Fibroblast of pulmonary artery (primary cell): ENCODE data around the gene ZCCHC7.
A peak's percentile ranks its signal among the peaks of the same experiment; 100 is the strongest.

Source experiments
- DNase-seq: peaks from one replicate; pipeline ENCODE4 v3.0.0-alpha.2; 2010; ENCODE audit warnings: low read depth
- H3K4me3 ChIP-seq: replicated peaks from 2 replicates; pipeline ENCODE4 v1.5.1; 2011; ENCODE audit warnings: low read depth, mild to moderate bottlenecking, control low read depth, low read length, moderate library complexity
- CTCF ChIP-seq: IDR thresholded peaks from 2 replicates; pipeline ENCODE4 v1.5.1; 2011; ENCODE audit warnings: mild to moderate bottlenecking, control low read depth, low read length, inconsistent platforms; ENCODE audit errors: missing control alignments

ZCCHC7 gene

GRCh38 chr9:37325778-37326177 is 205.4 kb downstream of the ZCCHC7 start:
- no peak for TF ChIP-seq CTCF
- H3K4me3 ChIP-seq: no peak overlapping the region
- peak; percentile 50 for DNase-seq

DNA sequence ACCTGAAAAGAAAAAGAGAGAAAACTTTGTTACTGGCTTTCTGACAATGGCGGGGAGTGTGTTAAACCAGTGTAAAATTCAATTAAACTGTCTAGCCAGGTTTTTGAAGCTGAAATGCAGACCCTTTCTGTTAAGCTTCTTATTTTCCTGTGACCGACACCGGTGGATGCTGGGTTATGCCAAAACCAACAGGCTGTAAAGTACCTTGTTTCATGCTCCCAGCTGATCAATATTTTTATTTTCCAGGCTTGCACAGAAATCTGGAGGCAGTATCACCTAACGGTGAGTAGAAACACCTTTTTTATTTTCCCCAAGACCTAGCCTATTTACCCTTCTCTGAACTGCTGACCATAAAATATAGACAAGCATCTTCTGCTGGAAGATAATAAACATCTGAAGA is 207.2 kb downstream of the ZCCHC7 start:
- H3K4me3 ChIP-seq: no peak overlapping the region
- DNase-seq: no peak
- TF ChIP-seq CTCF: no peak

GRCh38 chr9:37328556-37329227 is 208.3 kb downstream of the ZCCHC7 start:
- no peak for DNase-seq
- TF ChIP-seq CTCF: no peak
- H3K4me3 ChIP-seq: no peak overlapping the region

- no peak overlapping the region for H3K4me3 ChIP-seq
- DNase-seq: peak; percentile 64
These were observed 209.2 kb downstream of the ZCCHC7 start for GRCh38 chr9:37329576-37329975.

DNA sequence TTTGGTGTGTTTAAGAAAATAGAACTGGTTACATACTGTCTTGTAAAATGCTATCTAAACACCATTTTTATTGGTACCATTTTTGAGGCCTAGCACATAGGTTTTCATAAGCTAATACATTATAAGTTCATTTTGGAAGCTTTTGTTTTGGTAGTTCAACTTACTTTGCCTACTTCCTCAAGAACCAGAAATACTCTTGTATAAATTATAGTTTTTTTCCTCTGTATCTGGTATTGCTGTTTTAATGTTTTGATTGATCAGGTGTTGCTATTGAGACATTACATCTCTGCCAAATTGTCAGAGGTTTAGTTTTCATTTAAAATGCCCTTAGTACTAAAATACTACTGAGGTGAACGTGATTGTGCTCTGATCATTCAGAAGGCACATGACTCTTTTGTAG is 211.5 kb downstream of the ZCCHC7 start:
- H3K4me3 ChIP-seq: no peak overlapping the region
- TF ChIP-seq CTCF: no peak
- no peak for DNase-seq

More at GRCh38 chr9:37329576-37329975, 209.2 kb downstream of the ZCCHC7 start:
- TF ChIP-seq CTCF: peak; percentile 49

GRCh38 chr9:37332578-37332977 is 212.2 kb downstream of the ZCCHC7 start:
- no peak for TF ChIP-seq CTCF
- H3K4me3 ChIP-seq: no peak overlapping the region
- DNase-seq: no peak

DNA sequence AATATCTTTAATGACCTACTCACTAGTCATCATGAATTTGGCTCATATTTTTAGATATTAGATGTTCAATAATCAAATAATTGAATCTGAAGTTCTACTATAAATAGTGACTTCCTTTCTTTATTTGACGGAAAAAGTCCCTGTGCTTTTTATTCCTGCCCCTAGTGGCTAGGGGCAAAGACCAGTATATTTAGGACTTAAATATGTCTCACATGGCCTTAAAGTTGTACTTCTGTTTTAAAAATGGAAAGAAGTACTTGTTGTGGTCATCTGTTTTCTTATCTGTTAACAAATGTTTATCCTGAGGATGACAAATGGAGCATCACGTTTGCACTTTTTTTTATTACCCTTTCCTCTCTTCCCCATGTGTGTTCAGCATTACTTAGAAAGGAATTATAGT is 212.9 kb downstream of the ZCCHC7 start:
- no peak for TF ChIP-seq CTCF
- H3K4me3 ChIP-seq: no peak overlapping the region
- DNase-seq: no peak
